K562 (cell line): Measurements from ENCODE around the gene CLP1. TPM values are rescaled to one million over a fixed set of nuclear protein-coding genes. Genes with fewer than 3 reads are reported as not detected.
A peak's percentile ranks its signal among the peaks of the same experiment; 100 is the strongest.

Source experiments
- BCL6 ChIP-seq: fragments of 250-450 bp; sonication (Bioruptor Pico); IDR thresholded peaks from 2 replicates; pipeline ENCODE4 v1.4.0; 2020
- BRD9 ChIP-seq: fragments of 450-650 bp; IDR thresholded peaks from 2 replicates; pipeline ENCODE4 v1.6.1; 2018; ENCODE audit warnings: low read depth; ENCODE audit not compliant: partially characterized antibody
- CBX8 ChIP-seq: fragments of 200-600 bp; sonication (generic); IDR thresholded peaks from 2 replicates; pipeline ENCODE4 v1.6.1; 2012; ENCODE audit warnings: borderline replicate concordance, mixed run types, low read depth, mild to moderate bottlenecking, moderate library complexity, mixed read lengths, low read length, control low read depth, inconsistent platforms; ENCODE audit not compliant: poor library complexity, severe bottlenecking; ENCODE audit errors: extremely low read depth
- E2F3 ChIP-seq: fragments of 250-450 bp; sonication (Bioruptor Pico); IDR thresholded peaks from 2 replicates; pipeline ENCODE4 v1.4.0; 2020; ENCODE audit warnings: mild to moderate bottlenecking
- ELF4 ChIP-seq: fragments of 450-650 bp; formaldehyde crosslinking; IDR thresholded peaks from 2 replicates; pipeline ENCODE4 v1.4.0; 2022; ENCODE audit warnings: missing genetic modification characterization
- EP300 ChIP-seq: IDR thresholded peaks from 2 replicates; pipeline ENCODE4 v1.6.1; 2012; ENCODE audit warnings: low read length, improper control_type of control experiment
- ERF ChIP-seq: fragments of 450-650 bp; formaldehyde crosslinking; IDR thresholded peaks from 2 replicates; pipeline ENCODE4 v1.4.0; 2020; ENCODE audit warnings: mild to moderate bottlenecking, mixed read lengths
- FUS ChIP-seq: fragments of 200-400 bp; formaldehyde crosslinking; optimal IDR thresholded peaks from 2 replicates; pipeline ENCODE3; 2017; ENCODE audit warnings: low read depth, low read length
- GABPB1 ChIP-seq: sonication (generic); formaldehyde crosslinking; IDR thresholded peaks from 2 replicates; pipeline ENCODE4 v1.8.0; 2022; ENCODE audit warnings: mild to moderate bottlenecking, missing genetic modification reagents
- GATAD2B ChIP-seq: fragments of 450-650 bp; IDR thresholded peaks from 2 replicates; pipeline ENCODE4 v1.6.1; 2017; ENCODE audit warnings: mild to moderate bottlenecking, borderline replicate concordance
- HMGXB4 ChIP-seq: sonication (generic); formaldehyde crosslinking; IDR thresholded peaks from 2 replicates; pipeline ENCODE4 v1.8.1; 2023; ENCODE audit warnings: mild to moderate bottlenecking, missing genetic modification reagents
- ILF3 ChIP-seq: fragments of 450-650 bp; IDR thresholded peaks from 2 replicates; pipeline ENCODE4 v1.6.1; 2018; ENCODE audit warnings: antibody characterized with exemption, mild to moderate bottlenecking, moderate library complexity, borderline replicate concordance
- IRF2 ChIP-seq: sonication (generic); formaldehyde crosslinking; IDR thresholded peaks from 2 replicates; pipeline ENCODE4 v1.8.1; 2022; ENCODE audit warnings: mild to moderate bottlenecking, missing genetic modification reagents
- MYNN ChIP-seq, 2 experiments: sonication (generic); formaldehyde crosslinking in 1 of 2; IDR thresholded peaks; 2 replicates each; pipeline versions ENCODE4 v1.5.0 to v1.6.1; 2016 to 2020; ENCODE audit warnings: antibody characterized with exemption in 1 of 2, missing genetic modification reagents in 1 of 2
- NCOA2 ChIP-seq, 2 experiments: fragments of 450-650 bp; IDR thresholded peaks; 2 replicates each; pipeline ENCODE4 v1.6.1; 2018; ENCODE audit warnings: mild to moderate bottlenecking in 2 of 2, moderate library complexity in 1 of 2; ENCODE audit not compliant: partially characterized antibody in 2 of 2
- NFRKB ChIP-seq: fragments of 450-650 bp; IDR thresholded peaks from 2 replicates; pipeline ENCODE4 v1.6.1; 2016; ENCODE audit warnings: low read depth
- NR4A1 ChIP-seq, 2 experiments: fragments of 250-450 bp in 1 of 2; fragments of 450-650 bp in 1 of 2; sonication (Bioruptor Pico) in 1 of 2; IDR thresholded peaks; 2 replicates each; pipeline versions ENCODE4 v1.4.0 to v1.6.1; 2016 to 2020; ENCODE audit warnings: mild to moderate bottlenecking in 2 of 2, missing compliant biosample characterization in 1 of 2, missing genetic modification characterization in 1 of 2, moderate library complexity in 1 of 2
- POU5F1 ChIP-seq: fragments of 150-350 bp; IDR thresholded peaks from 2 replicates; pipeline ENCODE4 v1.6.1; 2014; ENCODE audit warnings: borderline replicate concordance, low read length, low read depth, mild to moderate bottlenecking; ENCODE audit not compliant: partially characterized antibody
- ZBTB17 ChIP-seq: fragments of 450-650 bp; formaldehyde crosslinking; IDR thresholded peaks from 2 replicates; pipeline ENCODE4 v1.4.0; 2020; ENCODE audit warnings: mild to moderate bottlenecking
- ZBTB7A ChIP-seq: IDR thresholded peaks from 2 replicates; pipeline ENCODE4 v1.6.1; 2011; ENCODE audit warnings: low read depth, mild to moderate bottlenecking, low read length, moderate library complexity, borderline replicate concordance; ENCODE audit not compliant: control insufficient read depth
- ZFP1 ChIP-seq: fragments of 450-650 bp; formaldehyde crosslinking; IDR thresholded peaks from 2 replicates; pipeline ENCODE4 v1.4.0; 2020; ENCODE audit warnings: mild to moderate bottlenecking, mixed read lengths
- ZFX ChIP-seq: sonication (generic); formaldehyde crosslinking; IDR thresholded peaks from 2 replicates; pipeline ENCODE4 v1.8.0; 2022; ENCODE audit warnings: mild to moderate bottlenecking, missing genetic modification reagents, moderate library complexity
- ZKSCAN3 ChIP-seq: fragments of 250-450 bp; sonication (Bioruptor Pico); IDR thresholded peaks from 2 replicates; pipeline ENCODE4 v1.4.0; 2020
- ZNF224 ChIP-seq: sonication (generic); formaldehyde crosslinking; IDR thresholded peaks from 2 replicates; pipeline ENCODE4 v1.8.0; 2022; ENCODE audit warnings: mild to moderate bottlenecking, missing genetic modification reagents
- ZNF324 ChIP-seq: fragments of 250-450 bp; sonication (Bioruptor Pico); IDR thresholded peaks from 2 replicates; pipeline ENCODE4 v1.4.0; 2020; ENCODE audit warnings: mild to moderate bottlenecking
- ZNF398 ChIP-seq: fragments of 250-450 bp; sonication (Bioruptor Pico); IDR thresholded peaks from 2 replicates; pipeline ENCODE4 v1.8.0; 2021; ENCODE audit warnings: moderate library complexity, mild to moderate bottlenecking, inconsistent platforms
- ZNF668 ChIP-seq: fragments of 250-450 bp; sonication (Bioruptor Pico); IDR thresholded peaks from 2 replicates; pipeline ENCODE4 v1.8.0; 2022; ENCODE audit warnings: mild to moderate bottlenecking, inconsistent platforms
- polyA plus RNA-seq, 8 experiments: library from polyadenylated mRNA; depleted of rRNA in 4 of 8; stranded (reverse) in 5 of 8; unstranded in 3 of 8; fragments of >200 nt; fragmentation: Nextera tagmentation in 2 of 8; fragmentation: Illumina TruSeq in 1 of 8; extraction: Ambion mirVana in 2 of 8; extraction: Trizol in 1 of 8; gene quantifications; 2 replicates each; pipeline versions ENCODE4 v1.2.1 to v1.2.3, GENCODE V29; 2011 to 2014; ENCODE audit warnings: inconsistent platforms in 1 of 8, missing spikeins in 1 of 8
- total RNA-seq, 7 experiments: library from RNA; depleted of rRNA in 6 of 7; stranded (reverse); fragments of >200 nt in 6 of 7; fragmentation: Illumina TruSeq in 2 of 7; extraction: Trizol in 2 of 7; gene quantifications; 2 replicates each; pipeline versions ENCODE4 v1.2.1 to v1.2.3, GENCODE V29; 2011 to 2021; ENCODE audit warnings: low replicate concordance in 1 of 7

The CLP1 gene
- total and polyA plus RNA-seq, 9 of the 15 experiments (the other 6 are each of a cell fraction or from before 2014, with no cell fraction given): 19.1 to 46.2 (median 27.8) TPM

DNA sequence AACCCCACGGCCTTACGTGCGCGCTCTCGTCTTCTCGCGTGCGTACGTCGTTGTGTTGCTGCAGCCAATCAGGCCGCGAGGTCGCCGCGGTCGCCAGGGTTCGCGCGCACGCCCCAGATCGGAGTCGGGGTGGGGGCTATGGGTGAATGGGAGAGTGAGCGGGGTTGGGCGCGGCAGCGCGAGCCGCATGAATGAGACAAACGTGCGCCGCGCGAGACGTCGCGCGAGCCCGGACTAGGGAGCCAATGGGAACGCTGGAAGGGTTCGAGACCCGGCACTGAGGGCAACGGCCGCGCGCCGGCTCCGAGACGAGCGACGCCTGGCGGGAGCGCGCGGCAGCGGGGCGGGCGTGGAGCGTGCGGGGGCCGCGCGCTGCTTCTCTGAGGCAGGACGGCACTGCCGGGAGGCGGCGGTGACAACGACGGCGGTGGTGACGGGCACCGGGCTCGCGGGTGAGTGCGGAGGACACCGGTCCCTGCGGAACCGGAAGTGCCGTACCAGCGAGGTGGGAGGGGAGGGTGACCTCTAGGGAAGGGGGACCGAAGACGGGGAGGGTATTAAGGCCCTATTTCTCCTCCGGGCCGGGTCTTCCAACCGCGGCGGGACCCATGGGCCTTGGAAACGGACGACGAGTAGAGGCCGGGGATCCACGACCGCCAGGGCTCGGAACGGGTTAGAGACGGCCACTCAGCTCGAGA is 10.3 kb downstream of the CLP1 start, which contains the start of gene ZDHHC5 (continued):
- TF ChIP-seq FUS (peak; percentile 25), HMGXB4 (CRISPR knock-in tag) (peak; percentile 79; the same call in 1 of the 2 replicates), ZBTB7A (peak; percentile 69), ZNF224 (CRISPR knock-in tag) (no peak), ELF4 (peak; percentile 75), ILF3 (peak; percentile 75; the same call in 1 of the 2 replicates), ZNF398 (CRISPR knock-in tag) (no peak), NFRKB (no peak; the same call in 1 of the 2 replicates), NCOA2 (IDR thresholded peaks at IDR 0.05; ENCODE audit: partially characterized antibody in 2 of 2) (no peak), ZBTB17 (no peak; the same call in 1 of the 2 replicates), POU5F1 (no peak), GATAD2B (peak; percentile 87; the same call in 1 of the 2 replicates), BCL6 (CRISPR knock-in tag) (no peak), ZNF324 (CRISPR knock-in tag) (no peak), GABPB1 (CRISPR knock-in tag) (peak; percentile 90), E2F3 (CRISPR knock-in tag) (no peak), BRD9 (no peak), IRF2 (no peak), MYNN (IDR thresholded peaks at IDR 0.05) (no peak), MYNN (CRISPR knock-in tag; IDR thresholded peaks at IDR 0.05) (no peak), NR4A1 (CRISPR knock-in tag; IDR thresholded peaks at IDR 0.05) (no peak), NR4A1 (tag; IDR thresholded peaks at IDR 0.05) (peak; percentile 90), ZKSCAN3 (CRISPR knock-in tag) (no peak), ZNF668 (CRISPR knock-in tag) (no peak), CBX8 (no peak), EP300 (peak; percentile 11; the same call in 1 of the 2 replicates), ZFP1 (CRISPR knock-in tag) (no peak), ERF (CRISPR knock-in tag) (0 out of 2 replicates have a peak, but pooled peaks have one; percentile 26), ZFX (peak; percentile 82)
